ENCODE data around the gene TEX19.

TEX19 gene

DNA sequence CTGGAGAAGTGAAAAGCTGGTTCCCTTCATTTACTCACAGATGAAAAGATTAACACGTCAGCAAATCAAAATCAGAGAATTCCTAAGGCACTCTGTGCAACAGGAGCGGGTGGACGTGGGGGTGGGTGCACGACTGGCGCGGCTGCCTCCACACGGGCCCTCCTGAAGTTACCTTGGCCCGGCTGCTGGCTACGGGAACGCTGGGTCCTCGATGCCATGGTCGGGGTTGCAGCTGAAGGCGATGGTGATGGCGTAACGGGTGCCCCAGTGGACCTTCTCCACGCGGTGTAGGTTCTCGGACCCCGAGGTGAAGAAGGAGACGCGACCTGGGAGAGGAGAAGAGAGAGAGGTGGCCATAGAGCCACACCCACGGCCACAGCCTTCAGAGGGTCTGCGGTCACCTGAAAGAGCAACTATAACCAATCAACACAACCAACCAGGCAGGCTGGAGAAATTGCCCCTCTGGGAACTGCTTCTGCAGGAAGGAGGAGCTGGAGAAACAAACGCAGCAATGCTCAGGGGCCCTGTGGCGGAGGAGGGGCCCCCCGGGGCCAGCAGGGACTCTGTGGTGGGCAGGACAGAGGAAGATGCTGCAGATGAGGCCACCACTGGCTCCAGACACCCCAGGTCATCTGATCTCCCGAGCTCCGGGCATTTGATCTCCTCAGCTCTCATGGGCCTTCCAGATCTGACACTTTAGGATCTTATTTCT lies 33.3 kb downstream of the TEX19 start:
- no peak overlapping the region for H3K4me3 ChIP-seq
- DNase-seq (ENCODE audit: low spot score): no peak
- TF ChIP-seq, protein P1, sequence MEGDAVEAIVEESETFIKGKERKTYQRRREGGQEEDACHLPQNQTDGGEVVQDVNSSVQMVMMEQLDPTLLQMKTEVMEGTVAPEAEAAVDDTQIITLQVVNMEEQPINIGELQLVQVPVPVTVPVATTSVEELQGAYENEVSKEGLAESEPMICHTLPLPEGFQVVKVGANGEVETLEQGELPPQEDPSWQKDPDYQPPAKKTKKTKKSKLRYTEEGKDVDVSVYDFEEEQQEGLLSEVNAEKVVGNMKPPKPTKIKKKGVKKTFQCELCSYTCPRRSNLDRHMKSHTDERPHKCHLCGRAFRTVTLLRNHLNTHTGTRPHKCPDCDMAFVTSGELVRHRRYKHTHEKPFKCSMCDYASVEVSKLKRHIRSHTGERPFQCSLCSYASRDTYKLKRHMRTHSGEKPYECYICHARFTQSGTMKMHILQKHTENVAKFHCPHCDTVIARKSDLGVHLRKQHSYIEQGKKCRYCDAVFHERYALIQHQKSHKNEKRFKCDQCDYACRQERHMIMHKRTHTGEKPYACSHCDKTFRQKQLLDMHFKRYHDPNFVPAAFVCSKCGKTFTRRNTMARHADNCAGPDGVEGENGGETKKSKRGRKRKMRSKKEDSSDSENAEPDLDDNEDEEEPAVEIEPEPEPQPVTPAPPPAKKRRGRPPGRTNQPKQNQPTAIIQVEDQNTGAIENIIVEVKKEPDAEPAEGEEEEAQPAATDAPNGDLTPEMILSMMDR (IDR thresholded peaks at IDR 0.05): no peak
- no peak overlapping the region for H3K27ac ChIP-seq

DNA sequence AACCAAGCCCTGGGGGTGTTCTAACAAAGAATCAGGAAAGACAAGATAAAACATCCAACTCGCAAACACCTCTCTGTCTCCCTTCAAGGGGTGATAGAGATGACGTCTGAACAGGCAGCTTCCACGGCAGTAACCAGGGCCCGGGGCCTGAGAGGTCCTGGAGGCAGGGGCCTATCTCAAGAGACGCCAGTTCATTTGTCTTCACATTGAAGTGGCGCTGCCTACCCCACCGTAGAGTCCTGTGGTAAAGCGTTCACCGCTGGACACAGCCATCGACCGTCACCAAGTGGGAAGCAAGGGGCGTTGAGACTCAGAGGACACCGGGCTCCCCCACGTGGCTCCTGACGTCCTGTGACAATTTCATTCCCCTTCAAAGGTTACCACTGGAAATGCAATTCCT lies 33.9 kb downstream of the TEX19 start:
- no peak for DNase-seq (ENCODE audit: low spot score)
- Histone ChIP-seq H3K27ac (no peak overlapping the region), H3K4me3 (no peak overlapping the region)
- TF ChIP-seq, protein P1 (IDR thresholded peaks at IDR 0.05): no peak

DNA sequence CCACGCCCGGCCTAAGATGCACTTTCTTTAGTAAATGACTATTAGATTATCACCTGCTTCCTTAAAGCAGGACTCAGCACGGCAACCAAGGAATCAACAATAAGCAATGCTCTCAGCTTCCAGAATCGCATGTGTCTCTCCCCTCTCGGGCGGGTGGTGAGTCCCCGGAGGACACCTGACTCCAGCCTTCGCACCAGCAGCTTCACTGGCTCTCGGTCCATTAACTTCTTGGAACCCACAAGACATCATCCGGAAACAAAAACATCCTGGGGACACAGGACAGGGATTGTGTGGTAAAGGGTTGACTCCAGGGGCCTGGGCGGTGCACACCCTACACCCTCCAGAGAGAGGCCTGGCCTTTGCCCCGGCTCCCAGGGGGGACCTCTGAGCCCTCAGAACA lies 35.2 kb downstream of the TEX19 start:
- DNase-seq (ENCODE audit: low spot score): no peak
- TF ChIP-seq, protein P1 (IDR thresholded peaks at IDR 0.05): no peak
- Histone ChIP-seq H3K27ac (no peak overlapping the region), H3K4me3 (no peak overlapping the region)

GRCh38 chr17:82396601-82397435 lies 37.8 kb downstream of the TEX19 start:
- TF ChIP-seq, protein P1 (IDR thresholded peaks at IDR 0.05): no peak
- no peak for DNase-seq (ENCODE audit: low spot score)
- Histone ChIP-seq H3K27ac (no peak overlapping the region), H3K4me3 (no peak overlapping the region)

DNA sequence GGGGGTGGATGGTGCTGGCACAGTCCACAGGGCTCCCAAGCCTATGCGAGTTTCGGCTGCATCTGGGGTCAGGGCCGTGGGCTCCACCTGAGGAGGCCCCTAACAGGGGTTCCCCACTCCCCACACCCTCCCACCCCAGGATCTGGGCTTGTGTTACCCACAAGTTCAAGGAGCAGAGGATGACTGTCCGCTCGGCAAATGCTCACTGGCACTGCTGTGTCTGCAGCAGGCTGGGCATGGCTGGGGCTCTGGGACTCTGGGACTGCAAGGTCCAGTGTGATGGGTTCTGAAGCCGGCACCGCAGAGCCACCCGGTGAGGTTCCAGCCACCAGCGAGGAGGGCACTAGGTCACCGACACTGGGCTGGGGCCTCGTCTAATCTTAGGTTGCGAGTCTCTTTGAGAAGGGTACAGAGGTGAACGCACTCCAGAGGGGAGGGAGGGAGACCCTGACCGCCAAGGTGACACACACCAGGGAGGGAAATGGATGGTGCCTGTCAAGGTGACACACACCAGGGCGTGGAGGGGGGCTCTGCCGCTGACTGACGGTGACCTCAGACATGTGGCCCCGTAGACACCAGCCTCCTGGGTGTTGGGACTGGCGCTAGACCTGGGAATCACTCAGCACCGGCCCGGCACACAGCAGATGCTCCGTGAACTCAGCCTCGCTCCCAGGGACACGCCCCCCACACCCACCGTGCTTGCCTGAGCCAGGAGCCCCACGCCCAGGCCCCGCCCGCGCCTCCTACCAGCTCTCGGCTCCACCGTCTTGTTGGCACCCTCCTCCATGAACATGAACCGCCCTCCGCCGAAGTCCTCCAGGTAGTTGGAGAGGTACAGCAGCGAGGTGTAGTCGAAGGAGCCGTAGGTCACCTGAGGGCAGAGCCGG lies 38.6 kb downstream of the TEX19 start:
- no peak overlapping the region for H3K4me3 ChIP-seq
- no peak for DNase-seq (ENCODE audit: low spot score)
- H3K27ac ChIP-seq: no peak overlapping the region
- TF ChIP-seq, protein P1 (IDR thresholded peaks at IDR 0.05): no peak

DNA sequence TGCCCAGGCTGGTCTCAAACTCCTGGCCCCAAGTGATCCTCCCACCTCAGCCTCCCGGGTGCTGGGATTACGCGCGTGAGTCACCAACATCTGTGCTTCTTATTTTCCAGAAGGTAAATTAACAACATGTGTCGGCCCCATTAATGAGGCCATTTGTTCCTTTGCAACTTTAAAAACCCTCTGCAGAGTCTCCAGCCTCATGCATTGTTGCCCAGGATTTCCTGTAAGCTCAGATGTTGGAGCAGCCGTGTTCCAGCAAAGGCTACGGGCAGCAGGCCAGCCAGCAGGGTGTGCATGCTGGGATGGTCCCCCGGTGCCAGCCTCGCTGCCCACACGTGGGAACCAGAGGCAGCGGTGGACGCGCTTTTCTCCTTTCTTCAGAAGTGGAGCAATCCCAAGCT lies 40.0 kb downstream of the TEX19 start:
- TF ChIP-seq, protein P1 (IDR thresholded peaks at IDR 0.05): no peak
- H3K27ac ChIP-seq: no peak overlapping the region
- DNase-seq (ENCODE audit: low spot score): no peak
- no peak overlapping the region for H3K4me3 ChIP-seq
